A549 (cell line): ENCODE measurements around the gene LIG1.

Experiments
- POLR2A ChIP-seq: IDR thresholded peaks from 2 replicates; pipeline ENCODE4 v1.6.1; 2012; ENCODE audit warnings: mild to moderate bottlenecking, low read length
- POLR2AphosphoS2 ChIP-seq: conservative IDR thresholded peaks from 2 replicates; pipeline ENCODE4 v1.6.1; 2012; ENCODE audit warnings: low read length, improper control_type of control experiment, inconsistent platforms
- RAD21 ChIP-seq, 2 experiments: fragments of >200 bp in 1 of 2; sonication (Bioruptor Twin) in 1 of 2; formaldehyde crosslinking in 1 of 2; IDR thresholded peaks in 1 of 2; conservative IDR thresholded peaks in 1 of 2; 2 replicates in 1 of 2; 3 replicates in 1 of 2; pipeline ENCODE4 v1.6.1; 2012 to 2018; ENCODE audit warnings: inconsistent platforms in 1 of 2
- REST ChIP-seq: fragments of 200-600 bp; sonication (generic); IDR thresholded peaks from 2 replicates; pipeline ENCODE4 v1.6.1; 2016; ENCODE audit warnings: antibody characterized with exemption, mild to moderate bottlenecking, moderate library complexity
- RFX5 ChIP-seq: fragments of 450-650 bp; IDR thresholded peaks from 2 replicates; pipeline ENCODE4 v1.7.1; 2014; ENCODE audit warnings: antibody characterized with exemption, mild to moderate bottlenecking, moderate library complexity
- TF ChIP-seq, protein P1 (sequence below): IDR thresholded peaks from 2 replicates; pipeline ENCODE4 v1.6.1; 2012
- TF ChIP-seq, protein P2 (sequence below): fragments of >200 bp; sonication (Bioruptor Twin); formaldehyde crosslinking; IDR thresholded peaks from 3 replicates; pipeline ENCODE4 v1.5.1; 2016
- TF ChIP-seq, protein P3 (sequence below): fragments of 450-650 bp; IDR thresholded peaks from 2 replicates; pipeline ENCODE4 v1.6.1; 2014; ENCODE audit warnings: antibody characterized with exemption

DNA sequence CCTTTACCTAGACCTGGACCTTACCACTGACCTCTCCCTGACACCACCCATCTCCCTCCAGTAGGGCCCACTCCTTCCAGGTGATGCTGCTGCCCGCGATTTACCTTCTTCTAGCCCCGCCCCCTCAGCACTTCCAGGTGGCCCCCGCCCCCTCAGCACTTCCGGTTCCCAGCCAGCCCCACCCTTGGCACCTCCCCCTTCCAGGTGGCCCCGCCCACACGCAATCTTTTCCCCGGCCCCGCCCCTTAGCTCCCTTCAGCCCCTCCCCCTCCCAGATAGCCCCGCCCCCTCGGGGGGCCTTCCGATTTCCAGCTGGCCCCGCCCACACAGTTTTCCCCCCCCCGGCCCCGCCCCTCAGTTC, 586 bp downstream of the LIG1 start:
- TF ChIP-seq POLR2A (no peak), RFX5 (no peak), REST (no peak), POLR2AphosphoS2 (no peak), RAD21 (conservative IDR thresholded peaks at IDR 0.05 in 1 of 2, IDR thresholded peaks at IDR 0.05 in 1 of 2) (no peak)
- TF ChIP-seq, protein P1, sequence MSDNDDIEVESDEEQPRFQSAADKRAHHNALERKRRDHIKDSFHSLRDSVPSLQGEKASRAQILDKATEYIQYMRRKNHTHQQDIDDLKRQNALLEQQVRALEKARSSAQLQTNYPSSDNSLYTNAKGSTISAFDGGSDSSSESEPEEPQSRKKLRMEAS: no peak
- TF ChIP-seq, protein P2, sequence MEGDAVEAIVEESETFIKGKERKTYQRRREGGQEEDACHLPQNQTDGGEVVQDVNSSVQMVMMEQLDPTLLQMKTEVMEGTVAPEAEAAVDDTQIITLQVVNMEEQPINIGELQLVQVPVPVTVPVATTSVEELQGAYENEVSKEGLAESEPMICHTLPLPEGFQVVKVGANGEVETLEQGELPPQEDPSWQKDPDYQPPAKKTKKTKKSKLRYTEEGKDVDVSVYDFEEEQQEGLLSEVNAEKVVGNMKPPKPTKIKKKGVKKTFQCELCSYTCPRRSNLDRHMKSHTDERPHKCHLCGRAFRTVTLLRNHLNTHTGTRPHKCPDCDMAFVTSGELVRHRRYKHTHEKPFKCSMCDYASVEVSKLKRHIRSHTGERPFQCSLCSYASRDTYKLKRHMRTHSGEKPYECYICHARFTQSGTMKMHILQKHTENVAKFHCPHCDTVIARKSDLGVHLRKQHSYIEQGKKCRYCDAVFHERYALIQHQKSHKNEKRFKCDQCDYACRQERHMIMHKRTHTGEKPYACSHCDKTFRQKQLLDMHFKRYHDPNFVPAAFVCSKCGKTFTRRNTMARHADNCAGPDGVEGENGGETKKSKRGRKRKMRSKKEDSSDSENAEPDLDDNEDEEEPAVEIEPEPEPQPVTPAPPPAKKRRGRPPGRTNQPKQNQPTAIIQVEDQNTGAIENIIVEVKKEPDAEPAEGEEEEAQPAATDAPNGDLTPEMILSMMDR: no peak
- TF ChIP-seq, protein P3, sequence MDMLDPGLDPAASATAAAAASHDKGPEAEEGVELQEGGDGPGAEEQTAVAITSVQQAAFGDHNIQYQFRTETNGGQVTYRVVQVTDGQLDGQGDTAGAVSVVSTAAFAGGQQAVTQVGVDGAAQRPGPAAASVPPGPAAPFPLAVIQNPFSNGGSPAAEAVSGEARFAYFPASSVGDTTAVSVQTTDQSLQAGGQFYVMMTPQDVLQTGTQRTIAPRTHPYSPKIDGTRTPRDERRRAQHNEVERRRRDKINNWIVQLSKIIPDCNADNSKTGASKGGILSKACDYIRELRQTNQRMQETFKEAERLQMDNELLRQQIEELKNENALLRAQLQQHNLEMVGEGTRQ: no peak
